HG03139 (cell line): Measurements from ENCODE around the gene ODAM.
"Not testable (repeated sequence)": the region's sequence is repeated elsewhere in the genome, so short reads cannot be mapped to it uniquely, and the experiment has no call there.

Experiments used
- ATAC-seq: cut with Tn5 transposase; IDR thresholded peaks from one replicate; pipeline ENCODE4 v1.9.1; 2021; ENCODE audit not compliant: unreplicated experiment

The ODAM gene, protein sequence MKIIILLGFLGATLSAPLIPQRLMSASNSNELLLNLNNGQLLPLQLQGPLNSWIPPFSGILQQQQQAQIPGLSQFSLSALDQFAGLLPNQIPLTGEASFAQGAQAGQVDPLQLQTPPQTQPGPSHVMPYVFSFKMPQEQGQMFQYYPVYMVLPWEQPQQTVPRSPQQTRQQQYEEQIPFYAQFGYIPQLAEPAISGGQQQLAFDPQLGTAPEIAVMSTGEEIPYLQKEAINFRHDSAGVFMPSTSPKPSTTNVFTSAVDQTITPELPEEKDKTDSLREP

DNA sequence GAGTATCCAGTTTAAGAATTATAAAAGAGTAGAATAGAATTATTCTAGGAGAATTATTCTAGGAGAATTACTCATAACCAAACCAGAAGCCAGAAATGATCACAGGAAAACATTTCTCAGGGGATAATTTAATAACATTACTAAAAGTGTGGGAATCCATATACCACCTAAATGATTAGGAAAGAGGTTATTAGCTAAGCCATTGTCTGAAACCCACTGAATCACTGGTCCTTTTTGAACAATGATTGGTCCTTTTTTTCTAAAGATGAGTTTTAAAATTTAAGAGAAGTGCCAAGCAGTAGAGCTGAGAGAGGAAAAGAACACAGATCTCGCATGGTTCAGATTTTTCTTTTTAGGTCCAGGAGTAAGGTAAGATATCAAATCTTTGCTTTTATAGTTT is at the start of gene ODAM:
Gene ODAM (plus strand): TSS at position 301 of the 400 bp plus-strand sequence. CDS start 819 bp downstream, outside the sequence.
- no peak for ATAC-seq

DNA sequence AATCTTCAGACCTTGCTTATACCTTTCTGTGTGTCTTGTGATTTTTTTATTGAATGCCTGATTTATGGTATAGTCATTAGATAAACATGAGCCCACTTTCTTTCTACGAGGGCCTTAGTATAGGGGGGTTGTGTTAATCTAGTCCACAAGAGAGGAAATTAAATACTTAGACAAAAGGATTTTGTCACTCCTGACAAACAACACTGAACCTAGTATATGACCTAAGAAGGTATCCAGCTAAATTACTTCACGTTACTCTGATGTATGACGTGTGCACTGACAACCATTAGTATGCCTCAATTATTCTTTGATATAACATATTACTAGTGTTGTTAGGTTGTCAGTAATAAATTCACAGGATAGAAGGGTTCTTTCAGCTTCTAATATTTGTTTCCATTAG is 44.3 kb upstream of the ODAM start:
- no peak for ATAC-seq

DNA sequence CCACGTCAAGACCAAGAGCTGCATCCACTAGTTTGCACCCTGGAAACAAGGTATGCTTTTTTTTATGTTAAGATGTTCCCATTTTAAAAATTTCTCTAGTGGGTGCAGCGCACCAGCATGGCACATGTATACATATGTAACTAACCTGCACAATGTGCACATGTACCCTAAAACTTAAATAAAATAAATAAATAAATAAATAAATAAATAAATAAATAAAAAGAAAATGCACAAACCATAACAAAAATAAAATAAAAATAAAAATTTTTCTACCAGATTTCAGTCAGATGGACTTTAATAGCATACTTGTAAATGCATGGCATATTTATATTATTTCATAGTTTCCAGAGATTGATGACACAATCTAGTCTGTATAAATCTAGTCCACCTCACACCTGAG is 43.4 kb upstream of the ODAM start:
- no peak for ATAC-seq

DNA sequence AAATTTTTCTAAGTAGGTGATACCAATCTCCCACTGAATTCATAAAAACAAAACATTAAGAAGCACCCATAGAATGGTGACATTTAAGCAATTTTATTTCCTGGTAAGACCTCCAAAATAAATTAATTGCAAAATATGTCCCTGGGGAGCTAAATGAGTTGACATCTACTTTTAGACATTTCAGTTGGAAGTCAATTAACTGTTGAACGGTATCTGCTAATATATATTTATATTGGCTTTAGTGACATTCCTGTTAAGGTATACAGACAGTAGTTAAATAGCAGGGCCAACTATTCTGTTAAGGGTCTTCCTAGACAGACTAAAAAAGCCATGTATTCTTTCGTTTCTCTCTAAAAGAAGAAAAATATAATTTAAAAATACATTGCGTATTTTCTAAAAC is 41.6 kb upstream of the ODAM start, which contains the start of gene PRR27:
Gene PRR27 (plus strand): TSS at position 301 of the 400 bp plus-strand sequence. CDS start 139 bp downstream, outside the sequence.
- no peak for ATAC-seq

DNA sequence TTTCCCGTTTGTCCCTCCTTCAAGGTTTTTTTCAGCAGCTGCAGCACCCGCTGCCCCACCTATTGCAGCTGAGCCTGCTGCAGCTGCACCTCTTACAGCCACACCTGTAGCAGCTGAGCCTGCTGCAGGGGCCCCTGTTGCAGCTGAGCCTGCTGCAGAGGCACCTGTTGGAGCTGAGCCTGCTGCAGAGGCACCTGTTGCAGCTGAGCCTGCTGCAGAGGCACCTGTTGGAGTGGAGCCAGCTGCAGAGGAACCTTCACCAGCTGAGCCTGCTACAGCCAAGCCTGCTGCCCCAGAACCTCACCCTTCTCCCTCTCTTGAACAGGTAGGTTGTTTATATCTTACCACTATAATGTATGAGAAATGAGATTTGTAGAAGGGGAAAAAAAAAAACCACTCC is 36.9 kb upstream of the ODAM start:
- no peak for ATAC-seq

DNA sequence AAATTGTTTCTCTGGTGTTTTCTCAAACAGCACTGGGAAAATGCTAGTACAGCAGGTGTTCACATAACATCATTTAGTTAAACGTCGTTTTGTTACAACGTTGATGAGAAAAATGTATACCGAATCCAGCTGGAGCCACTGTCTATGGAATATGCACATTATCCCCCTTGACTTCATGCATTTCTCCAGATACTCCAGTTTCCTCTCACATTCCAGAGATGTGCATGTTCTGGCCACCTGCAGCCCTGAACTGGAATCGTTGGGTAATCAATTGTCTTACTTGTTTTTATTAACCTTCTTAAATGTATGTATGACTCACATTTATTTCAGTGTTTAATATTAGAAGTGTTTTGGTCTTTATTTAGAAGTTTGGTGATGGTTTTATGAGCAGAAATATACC is 18.4 kb upstream of the ODAM start:
- ATAC-seq, result no peak

DNA sequence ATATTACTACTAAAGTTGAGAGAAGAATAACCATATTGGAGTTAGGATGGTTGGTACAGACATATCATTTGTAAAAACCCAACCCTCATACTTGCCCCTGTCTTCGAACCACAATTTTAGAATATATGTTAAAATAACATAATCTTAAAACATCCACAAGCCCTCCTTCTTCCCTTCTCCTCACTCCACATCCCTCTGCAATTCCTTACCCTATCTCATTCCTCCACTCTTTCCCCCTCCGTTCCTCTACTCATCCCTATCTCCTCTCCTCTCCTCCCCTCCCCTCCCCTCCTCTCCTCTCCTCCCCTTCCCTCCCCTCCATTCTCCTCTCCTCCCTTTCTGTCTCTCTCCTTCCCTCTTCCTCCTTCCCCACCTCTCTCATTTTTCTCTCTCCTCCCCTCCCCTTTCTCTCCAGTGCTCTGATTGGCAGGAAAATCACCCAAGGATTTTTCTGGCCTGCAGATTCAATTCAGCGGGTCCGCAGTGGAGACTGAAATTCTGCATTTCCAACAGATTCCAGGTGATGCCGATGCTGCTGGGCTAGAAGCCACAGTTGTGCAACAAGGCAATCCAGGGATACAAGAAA is 17.4 kb upstream of the ODAM start:
- ATAC-seq, result no peak

DNA sequence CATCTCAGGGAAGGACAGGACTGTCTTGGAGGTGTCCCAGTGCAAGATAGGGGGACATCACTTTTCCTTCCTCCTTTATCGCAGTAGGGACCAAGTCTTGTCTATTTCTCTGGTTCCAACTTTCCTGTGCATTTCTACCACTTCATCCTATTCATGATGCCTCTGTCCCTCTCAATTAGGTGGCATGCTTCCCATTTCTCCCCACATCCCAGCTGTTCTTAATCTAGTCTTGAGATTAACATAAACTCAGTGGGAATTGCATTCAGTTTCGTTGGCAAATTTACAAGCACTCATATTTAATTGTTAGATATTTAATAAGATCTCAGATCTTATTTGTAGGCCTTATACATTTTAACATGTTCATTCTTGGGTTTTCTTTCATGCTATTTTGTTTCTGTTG is 15.7 kb upstream of the ODAM start:
- ATAC-seq, result no peak

DNA sequence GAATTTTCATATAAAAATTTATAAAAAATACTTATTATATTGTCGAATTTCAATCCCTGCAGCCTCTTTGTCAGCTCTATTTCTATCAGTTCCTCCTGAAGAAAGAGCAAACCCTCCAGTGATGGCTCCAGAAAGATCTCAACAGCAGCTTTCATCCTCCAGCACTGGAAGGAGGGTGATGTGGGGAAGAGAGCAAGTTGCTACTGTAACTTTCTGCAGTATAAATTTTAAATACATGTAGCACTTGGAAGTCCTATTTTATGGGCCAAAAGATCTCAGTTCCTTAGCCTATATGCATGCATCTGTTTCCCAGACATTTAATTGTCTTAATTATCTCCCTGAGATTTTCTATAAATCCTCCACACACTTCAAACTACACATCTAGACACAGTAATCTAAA is 13.7 kb upstream of the ODAM start:
- no peak for ATAC-seq

DNA sequence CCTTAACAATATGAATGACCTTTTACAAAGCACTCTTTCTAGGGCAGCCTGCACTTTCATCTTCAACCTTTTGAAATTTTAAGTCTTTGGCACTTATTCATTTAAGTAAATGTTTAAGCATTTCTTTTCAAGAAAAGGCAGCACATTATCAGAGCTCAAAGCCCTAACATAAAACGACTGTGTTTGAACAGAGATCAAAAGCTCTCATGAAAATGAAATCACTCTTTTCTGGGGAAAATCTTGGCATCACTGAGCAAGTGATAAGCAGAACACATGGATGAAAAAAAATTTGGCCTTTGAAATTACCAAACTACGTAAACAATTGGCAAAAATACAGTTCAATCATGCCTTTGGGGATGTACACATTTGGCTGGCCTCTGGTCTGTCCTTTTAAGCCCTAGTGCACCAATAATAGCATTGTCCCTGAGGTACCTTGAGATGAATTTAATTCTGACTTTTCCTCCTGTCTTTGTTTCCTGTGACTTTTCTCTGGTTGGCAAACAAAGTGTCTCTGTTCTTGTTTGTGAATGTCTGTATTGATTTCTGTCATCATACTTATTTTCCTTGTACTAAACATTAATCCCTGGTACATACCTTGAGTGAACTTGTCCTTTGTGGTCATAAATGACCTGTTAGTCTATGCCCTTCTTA is 12.9 kb upstream of the ODAM start:
- no peak for ATAC-seq

DNA sequence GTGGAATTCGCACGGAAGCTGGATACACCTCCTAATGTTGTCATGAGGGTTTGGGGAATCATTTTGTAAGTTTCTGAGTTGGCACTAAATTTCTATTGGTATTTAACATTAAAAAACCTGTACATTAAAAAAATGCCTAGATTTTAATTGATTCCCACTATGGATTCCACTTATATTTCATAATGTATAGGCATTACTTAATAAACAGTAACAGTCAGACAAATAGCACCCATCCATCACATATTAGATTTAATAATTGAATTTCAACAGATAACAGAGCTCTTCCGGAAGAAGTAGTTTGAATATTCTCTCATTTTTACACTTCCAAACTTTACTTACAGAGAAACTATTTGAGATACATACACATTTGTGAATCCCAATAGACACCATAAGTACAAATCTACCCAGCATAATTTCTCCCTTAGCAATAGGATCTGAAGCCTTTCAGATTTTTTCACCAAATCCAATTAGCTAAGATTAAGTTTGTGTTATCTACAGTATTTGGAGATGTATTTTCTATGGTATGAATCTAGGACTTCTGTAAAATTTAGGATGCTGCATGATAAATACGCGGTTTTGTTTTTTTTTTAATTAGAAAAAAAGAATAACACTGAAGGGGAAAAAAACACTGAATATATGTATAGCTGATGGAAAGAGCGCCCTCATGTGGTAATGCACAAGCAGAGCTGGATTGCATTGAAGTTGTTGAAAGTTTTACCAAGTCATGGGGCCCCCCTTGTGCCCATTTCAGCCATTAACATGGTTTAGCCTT is 12.2 kb upstream of the ODAM start:
- no peak for ATAC-seq

DNA sequence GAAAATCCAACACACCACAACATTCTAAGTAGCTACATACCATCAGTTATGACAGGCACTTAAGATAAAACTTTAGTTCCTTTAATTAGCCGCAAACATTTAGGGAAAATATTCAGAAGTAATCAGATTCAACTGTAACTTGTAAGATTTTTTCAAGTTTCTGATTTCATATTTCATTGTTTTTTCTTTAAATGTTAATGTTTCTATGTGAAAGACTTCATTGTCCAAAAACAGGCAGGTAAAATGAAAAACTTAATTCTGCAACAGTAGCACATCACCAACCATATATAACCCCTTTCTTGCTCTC is 11.6 kb upstream of the ODAM start:
- ATAC-seq, result no peak

DNA sequence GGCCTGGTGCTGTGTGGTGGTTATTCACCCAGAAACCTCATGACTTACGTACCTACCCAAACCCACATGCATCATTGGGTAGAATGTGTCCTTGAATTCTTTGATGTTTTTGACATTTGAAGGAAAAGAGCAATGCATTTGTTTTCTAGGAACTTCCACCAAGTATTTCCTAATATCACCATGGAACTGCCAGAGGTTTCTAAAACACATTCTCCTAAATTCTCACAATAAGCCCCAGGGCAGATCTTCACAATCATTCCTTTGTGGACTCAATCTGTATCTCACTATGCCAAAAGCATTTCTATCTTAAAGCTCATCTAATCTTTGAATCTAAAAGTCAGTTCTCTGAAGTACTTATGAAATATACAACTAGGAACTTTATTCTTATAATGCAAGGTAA is 8.3 kb upstream of the ODAM start:
- ATAC-seq, result no peak

DNA sequence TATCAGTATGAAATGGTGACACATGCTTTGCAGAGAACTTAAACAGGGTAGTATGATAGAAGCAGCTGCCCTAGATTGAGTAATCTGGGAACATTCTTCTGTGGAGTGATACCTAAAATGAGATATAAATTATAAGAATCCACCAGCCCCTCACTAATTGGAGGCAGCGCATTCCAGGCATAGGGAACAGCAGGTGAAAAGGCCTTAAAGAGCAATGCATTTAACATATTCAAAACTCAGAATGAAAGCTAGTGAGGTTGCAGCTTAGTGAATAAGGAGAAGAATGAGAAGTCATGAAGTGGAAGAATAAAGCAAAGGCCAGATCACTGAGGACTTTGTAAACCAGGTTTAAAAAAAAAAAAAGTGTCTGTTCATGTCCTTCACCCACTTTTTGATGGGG is 4.9 kb upstream of the ODAM start:
- no peak for ATAC-seq

DNA sequence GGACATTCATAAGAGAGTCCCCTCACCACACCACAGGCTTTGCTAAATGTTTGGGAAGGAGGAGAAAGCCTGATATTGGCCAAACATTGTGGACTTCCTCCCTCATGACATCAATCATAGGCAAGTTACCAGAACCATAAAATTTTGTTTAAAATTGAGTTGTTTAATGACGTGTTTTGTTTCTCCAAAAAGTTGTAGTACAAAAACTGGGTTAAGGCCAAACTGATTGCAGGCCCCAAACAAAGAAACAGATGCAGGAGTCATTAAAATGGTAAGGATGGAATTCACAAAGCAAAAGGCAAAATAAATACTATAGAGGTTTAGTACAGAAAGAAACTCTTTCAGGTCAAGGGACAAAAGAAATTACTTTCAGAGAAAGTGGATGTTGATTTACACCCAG is 3.9 kb upstream of the ODAM start:
- no peak for ATAC-seq

DNA sequence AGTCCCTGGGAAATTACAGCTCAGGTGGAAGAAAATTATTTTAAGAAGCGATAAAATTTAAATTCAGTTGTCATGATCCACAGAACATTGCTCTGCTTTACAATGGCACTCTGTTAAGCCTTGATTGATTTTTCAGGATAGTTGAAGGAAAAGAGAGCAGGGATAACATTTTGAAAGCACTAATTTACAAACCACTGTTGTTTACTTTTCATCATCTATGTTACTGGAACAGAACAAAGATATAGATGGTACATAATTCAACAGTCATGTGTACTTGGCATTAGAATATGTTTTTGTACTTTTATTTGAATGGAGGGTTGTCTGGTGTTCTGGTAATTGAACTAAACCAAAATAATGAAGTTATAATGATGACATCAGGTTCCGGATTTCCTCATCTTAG is 2.6 kb upstream of the ODAM start:
- no peak for ATAC-seq

DNA sequence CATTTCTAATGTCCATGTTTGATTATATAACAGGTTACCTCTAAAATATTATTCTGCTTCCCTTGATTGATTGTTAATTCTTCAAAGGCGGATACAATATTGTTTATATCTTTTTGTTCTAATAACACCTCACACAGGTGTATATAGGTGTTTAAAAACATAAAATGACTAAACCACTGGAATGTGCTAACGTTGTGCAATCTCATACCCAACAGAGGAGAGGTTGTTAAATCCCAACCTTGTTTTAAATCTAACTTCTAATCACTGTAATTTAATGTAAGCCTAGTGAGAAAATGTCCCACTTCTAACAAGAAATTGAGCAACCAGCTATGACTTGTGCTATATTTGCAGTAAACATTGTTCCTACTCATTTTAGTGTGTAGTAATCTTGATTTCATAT is 1.3 kb downstream of the ODAM start:
- ATAC-seq, result no peak

DNA sequence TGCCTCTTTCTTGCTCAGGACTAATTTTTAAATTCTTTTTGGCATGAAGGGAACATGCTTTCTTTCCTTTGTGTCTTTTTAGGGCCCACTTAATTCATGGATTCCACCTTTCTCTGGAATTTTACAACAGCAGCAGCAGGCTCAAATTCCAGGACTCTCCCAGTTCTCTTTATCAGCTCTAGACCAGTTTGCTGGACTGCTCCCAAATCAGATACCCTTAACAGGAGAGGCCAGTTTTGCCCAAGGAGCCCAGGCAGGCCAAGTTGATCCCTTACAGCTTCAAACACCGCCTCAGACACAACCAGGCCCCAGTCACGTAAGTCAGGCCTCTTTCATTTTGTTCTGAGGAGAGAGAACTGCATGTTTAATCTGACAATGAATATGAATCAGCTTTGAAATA is 2.3 kb downstream of the ODAM start:
- ATAC-seq, result no peak

DNA sequence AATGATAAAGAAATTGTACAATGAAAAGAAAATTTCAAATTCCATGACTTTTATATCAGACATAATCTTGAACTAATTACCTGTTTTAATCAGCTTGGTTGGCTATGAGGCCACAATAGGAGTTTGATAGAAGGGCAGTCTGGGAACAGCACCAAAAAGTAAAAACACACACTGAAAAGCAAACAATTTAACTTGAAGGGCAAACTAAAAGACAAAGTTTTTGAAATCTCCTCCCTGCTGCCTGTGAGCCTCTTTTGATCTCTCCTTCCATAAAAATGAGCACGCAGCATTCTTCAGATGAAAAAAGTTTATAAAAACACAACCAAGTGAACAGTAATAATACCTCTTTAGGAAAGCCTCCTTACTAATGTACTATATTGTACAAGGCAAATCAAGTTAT is 8.1 kb downstream of the ODAM start:
- ATAC-seq, result no peak

DNA sequence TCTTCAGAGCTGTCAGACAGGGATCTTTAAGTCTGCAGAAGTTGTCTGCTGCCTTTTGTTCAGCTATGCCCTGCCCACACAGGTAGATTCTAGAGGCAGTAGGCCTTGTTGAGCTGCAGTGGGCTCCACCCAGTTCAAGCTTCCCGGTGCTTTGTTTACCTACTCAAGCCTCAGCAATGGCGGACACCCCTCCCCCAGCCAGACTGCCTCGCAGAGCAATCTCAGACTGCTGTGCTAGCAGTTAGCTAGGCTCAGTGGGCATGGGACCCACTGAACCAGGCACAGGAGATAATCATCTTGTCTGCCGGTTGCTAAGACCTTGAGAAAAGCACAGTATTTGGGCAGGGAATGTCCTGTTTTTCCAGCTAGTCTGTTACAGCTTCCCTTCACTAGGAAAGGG is 17.2 kb downstream of the ODAM start:
- not testable (repeated sequence) for ATAC-seq

DNA sequence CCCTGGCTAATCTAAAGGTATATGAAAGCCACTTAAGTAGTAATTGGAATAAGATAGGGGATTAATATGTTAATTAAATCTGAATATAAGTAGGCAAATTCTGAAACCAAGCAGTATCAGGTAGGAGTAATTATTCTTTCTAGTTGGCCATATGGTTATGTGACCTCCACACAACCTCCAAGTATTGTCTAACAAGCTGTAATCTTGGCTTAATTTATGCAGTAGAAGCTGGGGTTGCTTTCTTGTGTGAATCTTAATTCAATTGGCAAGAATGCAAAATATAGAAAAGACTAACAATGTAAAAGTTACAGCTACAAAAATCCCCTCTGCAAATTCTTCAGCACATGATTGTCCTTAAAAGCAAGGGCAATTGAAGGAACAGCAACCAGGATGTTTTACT is 20.6 kb downstream of the ODAM start:
- ATAC-seq, result not testable (repeated sequence)

DNA sequence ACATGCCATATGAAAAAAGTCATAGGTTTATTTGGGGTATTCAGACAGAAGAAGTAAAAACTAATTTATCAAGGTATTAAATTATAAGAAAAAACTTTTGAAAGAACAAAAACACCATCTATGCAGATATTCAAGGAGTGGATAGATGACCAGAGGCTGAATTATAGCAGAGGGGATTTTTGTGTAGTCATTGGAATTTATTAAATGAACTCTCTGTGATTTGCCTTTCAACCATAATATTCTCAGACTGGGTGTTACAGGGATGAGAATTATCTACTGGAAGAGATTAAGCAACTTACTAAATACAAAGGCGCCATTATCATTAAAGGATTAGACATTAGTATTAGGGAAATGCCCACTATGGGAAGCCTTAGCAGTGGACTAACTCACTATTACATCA is 21.0 kb downstream of the ODAM start:
- not testable (repeated sequence) for ATAC-seq
